GM19467 (cell line): ENCODE measurements around the gene GABRP.

Source experiments
- ATAC-seq: cut with Tn5 transposase; IDR thresholded peaks from one replicate; pipeline ENCODE4 v1.9.1; 2021; ENCODE audit warnings: mild to moderate bottlenecking, moderate library complexity; ENCODE audit not compliant: unreplicated experiment

Gene GABRP, protein sequence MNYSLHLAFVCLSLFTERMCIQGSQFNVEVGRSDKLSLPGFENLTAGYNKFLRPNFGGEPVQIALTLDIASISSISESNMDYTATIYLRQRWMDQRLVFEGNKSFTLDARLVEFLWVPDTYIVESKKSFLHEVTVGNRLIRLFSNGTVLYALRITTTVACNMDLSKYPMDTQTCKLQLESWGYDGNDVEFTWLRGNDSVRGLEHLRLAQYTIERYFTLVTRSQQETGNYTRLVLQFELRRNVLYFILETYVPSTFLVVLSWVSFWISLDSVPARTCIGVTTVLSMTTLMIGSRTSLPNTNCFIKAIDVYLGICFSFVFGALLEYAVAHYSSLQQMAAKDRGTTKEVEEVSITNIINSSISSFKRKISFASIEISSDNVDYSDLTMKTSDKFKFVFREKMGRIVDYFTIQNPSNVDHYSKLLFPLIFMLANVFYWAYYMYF

GRCh38 chr5:170783498-170784247, at the start of gene GABRP:
Gene GABRP (plus strand): TSS chr5:170783725. CDS start chr5:170788616, 4,891 bp downstream.
- ATAC-seq: no peak

- no peak for ATAC-seq
Observed at GRCh38 chr5:170736966-170737365, 46.6 kb upstream of the GABRP start.

DNA sequence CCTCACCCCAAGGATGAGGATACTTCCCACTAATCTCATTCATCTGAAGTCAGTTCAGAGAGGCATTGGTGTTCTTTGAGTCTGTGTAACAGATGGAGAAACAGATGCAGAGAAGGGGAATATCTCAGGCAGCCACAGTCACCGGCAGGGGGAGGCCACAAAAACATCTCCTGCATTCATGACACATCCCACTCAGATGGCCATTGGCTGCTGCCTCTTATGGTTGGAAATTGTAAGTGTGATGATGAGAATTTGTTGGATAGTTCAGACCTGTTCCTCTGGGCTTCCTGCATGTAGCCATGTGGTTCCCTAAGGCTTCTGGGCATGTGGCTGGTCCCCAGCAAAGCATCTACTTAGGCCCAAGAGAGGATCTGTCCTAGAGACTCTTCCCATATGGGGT, 45.9 kb upstream of the GABRP start:
- ATAC-seq: no peak

DNA sequence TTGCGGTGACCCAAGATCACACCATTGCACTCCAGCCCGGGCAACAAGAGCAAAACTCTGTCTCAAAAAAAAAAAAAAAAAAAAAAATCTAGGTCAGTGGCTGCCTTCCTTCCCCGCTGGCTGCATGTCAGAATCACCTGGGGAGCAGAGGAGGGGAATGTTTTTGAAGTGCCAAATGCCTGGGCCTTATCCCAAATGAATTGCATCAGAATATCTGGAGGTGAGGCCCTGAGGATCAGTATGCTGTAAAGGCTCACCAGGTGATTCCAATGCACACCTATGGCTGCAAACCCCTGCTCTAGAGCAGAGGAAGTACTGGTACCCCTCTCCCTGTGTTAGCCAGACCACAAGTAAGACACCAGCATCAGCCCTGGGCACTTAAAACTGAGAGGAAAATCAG, 44.7 kb upstream of the GABRP start:
- ATAC-seq: no peak

- ATAC-seq: no peak
Observed at GRCh38 chr5:170739446-170739845, 44.1 kb upstream of the GABRP start.

GRCh38 chr5:170740551-170741205, 42.8 kb upstream of the GABRP start:
- ATAC-seq: no peak

GRCh38 chr5:170741801-170742200, 41.7 kb upstream of the GABRP start:
- no peak for ATAC-seq

DNA sequence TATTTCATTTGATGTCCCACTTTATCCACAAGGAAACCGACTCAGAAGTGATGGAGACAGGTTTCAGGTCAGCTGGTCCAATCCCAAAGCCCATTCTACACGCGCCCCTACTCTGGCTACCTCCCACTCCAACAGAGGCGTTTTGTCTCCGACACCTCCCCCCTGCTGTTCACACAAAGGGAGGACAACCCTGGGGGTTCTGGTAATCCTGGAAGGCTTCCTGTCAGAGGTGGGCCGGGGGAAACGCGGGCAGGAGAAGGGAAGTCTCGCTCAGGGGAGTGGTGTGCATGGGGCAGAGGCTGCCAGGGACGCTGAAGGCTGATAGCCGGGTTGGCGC, 39.7 kb upstream of the GABRP start:
- no peak for ATAC-seq

DNA sequence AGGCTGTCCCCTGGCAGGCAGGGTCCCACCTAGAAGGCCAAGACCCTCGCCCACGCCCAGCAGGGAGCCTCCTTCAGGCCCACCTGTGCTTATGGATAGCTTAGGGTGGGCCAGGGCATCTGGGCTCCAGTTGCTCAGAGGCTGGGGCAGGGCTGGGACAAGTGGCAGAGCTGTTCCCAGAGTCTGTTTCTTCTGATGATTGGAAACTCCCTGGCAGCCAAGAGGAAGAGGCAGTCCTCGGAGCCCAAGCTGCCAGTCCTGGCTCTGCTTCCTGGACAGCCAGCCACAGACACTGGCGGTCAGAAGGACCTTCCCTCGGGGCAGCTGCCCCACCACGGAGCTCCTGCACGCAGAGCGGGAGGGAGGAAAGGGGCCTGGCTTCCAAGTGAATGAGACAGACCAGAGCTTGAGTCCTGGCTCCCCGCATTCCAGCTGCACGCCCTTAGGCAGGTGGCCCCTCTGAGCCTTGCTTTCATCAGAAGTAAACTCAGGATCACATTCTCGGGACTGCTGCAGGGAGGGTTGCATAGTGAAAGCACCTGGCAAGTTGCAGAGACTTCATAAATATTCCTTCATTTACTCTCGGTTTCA, 37.9 kb upstream of the GABRP start:
- no peak for ATAC-seq

DNA sequence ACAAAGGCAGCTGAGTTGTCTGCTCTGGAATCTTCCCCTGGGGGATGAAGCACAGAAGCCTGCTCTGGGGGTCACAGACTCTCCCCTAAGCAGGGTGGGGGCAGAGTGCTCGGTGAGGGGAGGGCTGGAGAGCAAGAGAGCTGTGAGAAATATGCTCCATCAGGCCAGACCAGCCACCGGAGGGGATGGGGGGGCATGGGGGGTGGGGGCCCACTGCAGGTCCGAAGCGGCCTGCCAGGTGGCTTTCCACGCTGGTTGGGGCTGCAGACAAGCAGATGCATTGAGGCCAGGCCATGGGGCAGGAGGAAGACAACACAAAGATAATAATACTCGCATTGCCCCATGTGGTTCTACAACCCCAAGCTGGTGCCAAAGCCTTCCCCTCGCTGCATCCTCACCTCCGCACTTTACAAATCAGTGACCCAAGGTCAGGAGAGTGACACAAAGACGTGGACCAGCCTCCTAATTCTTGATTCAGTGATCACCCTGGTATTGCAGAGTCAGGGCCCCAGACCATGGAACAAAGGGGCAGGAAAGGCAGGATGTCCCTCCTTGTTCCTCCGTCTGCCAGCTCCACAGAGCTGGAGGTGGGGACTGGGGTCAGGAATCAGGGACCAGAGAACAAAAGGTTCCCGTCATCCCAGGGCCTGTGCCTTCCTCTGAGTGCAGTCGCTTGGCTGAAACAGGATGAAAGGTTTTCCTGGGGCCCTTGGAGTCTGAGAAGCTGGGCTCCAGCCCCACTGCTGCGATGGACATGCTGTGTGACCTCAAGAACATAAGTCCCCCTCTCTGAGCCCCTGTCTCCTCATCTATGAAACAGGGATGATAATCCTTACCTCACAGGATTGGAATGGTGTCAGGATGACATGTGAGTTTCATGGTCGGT, 37.2 kb upstream of the GABRP start:
- ATAC-seq: no peak

DNA sequence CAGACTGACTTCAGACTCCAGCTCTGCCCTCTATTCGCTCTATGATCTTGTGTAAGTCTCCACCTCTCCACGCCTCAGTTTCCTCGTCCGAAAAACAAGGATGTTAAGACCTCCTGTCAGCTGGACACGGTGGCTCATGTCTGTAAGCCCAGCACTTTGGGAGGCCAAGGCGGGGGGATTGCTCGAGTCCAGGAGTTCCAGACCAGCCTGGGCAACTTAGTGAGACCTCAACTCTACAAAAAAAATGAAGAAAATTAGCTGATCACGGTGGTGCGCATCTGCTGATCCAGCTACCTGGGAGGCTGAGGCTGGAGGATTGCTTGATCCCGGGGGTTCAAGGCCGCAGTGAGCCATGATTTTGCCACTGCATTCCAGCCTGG, 36.6 kb upstream of the GABRP start:
- no peak for ATAC-seq

DNA sequence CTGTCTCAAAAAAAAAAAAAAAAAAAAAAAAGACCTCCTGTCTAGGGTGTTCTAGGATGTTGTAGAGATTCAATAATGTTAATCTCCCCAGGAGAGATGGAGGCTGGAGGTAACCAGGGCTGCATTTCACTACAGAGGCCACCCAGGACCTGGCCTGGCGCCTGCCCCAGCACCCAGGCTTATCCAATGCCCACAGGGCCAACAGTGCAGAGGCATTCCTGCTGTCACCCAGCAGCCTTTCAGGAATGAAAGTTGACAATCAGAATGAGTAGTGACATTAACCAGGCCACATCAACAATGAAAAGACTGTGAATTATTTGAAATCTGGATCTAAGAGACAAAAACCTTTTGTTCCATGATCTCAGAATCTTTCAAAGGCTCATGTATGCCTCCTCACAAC, 36.2 kb upstream of the GABRP start:
- no peak for ATAC-seq

DNA sequence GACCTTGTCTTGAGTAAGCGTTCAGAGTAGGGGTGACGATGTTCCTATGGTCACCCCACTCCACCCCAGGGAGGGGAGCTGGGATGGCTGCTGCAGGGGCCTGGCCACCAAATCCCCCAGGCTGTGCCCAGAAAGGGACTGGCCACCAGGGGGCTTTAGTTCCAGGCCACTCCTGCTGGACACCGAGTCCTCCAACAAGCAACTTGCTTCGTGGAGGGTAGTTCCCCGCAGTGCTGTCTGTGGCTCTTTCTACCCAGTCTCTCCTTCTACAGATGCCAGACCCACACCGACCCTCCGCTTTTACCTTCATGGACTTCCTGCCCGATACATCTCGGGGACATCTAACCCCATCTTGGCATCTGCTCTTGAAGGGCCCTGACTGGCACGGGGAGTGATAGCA, 35.7 kb upstream of the GABRP start:
- no peak for ATAC-seq

- ATAC-seq: no peak
Observed at GRCh38 chr5:170748951-170749471, 34.5 kb upstream of the GABRP start.

- no peak for ATAC-seq
Observed at GRCh38 chr5:170749911-170750431, 33.6 kb upstream of the GABRP start.

GRCh38 chr5:170750791-170751190, 32.7 kb upstream of the GABRP start:
- ATAC-seq: no peak

DNA sequence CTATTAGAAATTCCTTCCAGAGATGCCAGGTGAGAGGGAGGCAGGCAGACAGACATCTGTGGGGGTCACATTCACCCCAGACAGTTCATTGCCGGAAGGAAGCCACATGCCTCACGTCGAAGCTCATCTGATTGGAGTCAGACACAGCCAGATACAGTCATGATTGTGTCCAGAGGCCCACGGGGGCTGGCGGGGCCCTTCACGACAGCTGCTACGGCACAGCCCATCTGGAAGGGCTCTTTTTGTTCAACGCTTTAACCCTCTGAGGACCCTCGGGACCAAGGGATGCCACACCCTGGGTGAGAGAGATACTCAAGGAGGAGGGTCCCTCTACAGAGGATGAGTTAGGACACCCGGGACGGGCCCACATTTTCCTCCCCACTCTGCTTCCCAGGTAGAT, 31.9 kb upstream of the GABRP start:
- no peak for ATAC-seq

DNA sequence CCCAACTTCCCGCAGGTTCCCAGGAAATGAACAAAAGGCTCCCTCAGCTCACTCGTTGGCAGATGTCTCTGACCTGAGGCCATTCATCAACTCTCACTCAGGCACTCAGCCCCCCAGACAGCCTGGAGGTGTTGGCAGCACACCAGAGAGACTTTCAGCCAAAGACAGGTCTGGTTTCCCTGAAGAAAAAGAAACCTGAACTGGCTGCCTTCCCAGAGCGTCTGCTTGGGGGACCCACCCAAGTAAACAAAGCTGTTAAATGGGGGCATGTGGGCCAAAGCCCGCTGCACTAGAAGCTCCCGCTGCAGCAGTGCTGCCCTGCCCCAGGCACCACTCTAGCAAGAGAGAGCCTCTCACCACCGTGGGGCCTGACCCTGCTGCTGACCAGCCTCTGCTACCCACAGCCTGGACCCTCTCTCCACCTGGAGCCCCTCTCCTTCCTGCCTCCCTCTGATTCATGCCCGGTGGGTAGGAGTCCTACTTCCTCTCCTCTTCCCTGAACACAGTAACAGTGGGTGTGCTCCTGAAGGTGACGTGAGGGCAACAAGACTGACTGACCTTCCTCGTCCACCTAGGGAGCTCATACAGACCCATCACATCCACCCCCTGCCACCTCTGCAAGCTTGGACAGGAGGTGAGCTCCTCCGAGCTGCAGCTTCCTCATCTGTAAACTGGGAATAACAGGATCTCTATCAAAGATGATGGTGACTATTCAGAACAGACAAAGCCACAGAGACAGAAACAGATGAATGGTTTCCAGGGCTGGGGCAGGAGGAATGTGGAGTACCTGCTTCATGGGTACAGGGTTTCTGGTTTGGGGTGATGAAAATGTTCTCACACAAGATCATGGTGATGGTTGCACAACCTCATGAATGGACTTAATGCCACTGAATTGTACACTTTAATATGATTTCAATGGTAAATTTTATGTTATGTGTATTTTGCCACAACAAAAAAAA, 31.0 kb upstream of the GABRP start:
- no peak for ATAC-seq

DNA sequence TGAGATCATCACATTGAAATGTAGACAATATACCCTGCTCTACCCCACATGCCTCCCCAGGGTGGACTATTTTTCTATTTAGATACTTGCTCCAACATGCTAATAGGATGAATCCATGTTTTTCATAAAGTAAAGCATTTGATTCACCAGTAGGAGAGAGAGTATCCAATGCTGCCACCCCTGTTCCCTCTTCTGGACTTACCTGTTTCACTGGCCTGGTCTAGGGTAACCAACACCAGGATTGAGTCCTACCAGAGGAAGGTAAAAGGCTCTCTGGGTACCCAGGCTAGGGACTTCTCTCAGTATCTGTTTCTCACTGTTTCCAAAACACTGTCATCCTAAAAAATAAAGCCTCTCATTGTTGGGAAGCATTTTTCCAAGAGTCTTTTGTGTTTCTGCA, 30.2 kb upstream of the GABRP start:
- ATAC-seq: no peak
